COLO829 (cell line): Measurements from ENCODE around the gene CCL27.
A peak's percentile ranks its signal among the peaks of the same experiment; 100 is the strongest.

Experiments used
- DNase-seq: peaks from one replicate; pipeline ENCODE4 v3.0.0; 2012; ENCODE audit warnings: low spot score

Gene CCL27

GRCh38 chr9:34662526-34663302, at the start of gene CCL27:
TSS of gene CCL27 (minus strand) at chr9:34662657. CDS start at chr9:34662633, 24 bp downstream.
- DNase-seq, result no peak

GRCh38 chr9:34712140-34712539, 49.7 kb upstream of the CCL27 start:
- DNase-seq, result no peak

GRCh38 chr9:34710023-34710422, 47.6 kb upstream of the CCL27 start, which contains the start of gene CCL21:
TSS of gene CCL21 (minus strand) at chr9:34710136. CDS start at chr9:34710066, 70 bp downstream.
- DNase-seq, result no peak

- no peak for DNase-seq
Observed at GRCh38 chr9:34709196-34709978, 46.9 kb upstream of the CCL27 start.

DNA sequence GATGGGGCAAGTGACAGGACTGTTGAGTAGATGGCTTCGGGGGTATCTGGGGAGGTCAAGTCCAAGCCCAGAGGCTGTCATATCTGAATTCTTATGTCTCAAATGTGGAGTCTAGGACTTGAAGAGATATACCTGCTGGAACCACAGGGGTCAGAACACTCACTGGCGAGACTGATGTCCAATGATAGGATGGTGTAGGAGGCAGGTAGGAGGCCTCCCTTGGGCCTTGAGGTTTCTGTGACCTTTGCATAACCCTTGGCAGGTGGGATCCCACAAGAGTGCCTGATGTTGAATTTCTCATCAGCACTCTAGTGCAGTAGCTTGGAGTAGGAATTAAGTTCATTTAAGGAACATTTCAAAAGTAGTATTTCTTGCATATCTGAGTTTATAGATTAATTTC, 44.7 kb upstream of the CCL27 start:
- no peak for DNase-seq

DNA sequence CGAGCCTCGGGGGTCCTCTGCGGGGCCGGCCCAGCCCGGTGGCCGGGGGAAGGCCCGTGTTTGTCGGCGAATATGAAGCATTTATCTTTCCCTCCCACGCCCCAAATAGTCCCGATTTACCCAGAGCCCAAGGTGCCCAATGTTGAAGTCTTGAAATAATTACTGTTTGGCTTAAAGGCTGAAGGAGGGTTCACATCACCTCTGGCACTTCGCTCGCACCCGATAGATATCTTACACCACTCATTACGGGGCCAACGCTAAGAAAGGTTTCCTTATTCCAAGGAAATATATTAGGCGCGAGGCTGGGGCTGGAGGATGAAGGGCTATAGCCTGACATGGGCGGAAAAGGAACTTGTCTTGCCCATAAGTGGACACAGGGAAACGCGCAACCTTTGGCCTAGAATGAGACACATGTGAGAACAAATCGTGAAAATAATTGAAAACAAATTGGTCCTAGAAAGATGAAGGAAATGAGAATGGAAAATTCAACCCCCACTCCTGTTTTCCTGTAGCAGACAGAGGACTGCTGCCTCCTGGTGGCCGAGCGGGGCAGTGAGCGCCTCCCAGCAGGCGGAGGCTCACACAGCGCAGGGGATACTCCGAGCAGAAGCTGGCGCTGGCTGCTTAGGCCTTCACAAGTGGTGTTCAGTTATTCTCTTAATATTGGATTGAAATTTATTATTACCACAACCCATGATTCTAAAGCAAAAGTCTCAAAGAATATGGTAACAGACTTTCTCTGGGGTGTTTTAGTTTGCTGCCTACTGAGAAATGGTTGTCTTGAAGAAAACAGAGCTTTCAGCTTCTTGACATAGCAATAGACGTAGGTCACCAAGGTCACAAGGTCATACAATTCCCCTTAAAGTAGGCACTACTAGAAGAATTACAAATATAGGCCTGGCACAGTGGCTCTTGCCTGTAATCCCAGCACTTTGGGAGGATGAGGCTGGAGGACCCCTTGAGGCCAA, 39.6 kb upstream of the CCL27 start:
- DNase-seq, result peak; percentile 87

DNA sequence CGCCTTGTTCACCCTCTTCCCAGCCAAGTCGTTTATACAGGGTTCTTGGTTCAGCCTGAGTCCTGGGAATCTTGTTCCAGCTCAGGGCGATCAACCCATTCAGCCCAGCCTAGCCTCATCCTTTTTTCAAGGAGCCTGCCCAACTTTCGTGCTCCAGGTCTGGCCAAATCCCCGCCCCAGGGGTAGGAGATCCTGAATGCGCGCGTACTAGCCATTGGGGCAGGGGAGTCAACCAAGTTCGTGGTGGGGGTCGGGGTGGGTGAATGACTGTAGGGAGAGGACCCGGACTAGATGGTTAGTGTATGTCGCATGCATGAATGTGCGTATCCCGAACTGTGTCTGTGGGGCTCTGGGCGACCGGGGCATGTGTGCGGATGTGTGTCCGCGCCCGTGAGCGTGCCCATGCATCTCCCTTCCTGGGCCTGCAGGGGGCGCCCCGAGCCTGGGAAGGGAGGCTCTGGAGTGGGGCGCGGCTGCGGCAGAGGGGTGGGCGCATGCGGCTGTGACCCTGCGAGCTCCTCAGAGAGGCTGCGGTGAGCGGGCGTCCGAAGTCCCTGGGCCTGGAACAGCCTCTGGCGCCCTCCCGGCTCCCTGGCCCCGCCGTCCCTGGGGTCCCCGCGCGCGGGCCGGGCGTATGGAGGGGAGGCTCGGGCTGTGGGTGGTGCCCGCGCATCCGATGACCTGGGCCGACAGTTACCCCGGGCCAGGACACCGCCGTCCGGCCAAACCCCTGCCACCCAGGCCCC, 38.7 kb upstream of the CCL27 start:
- peak; percentile 78 for DNase-seq

- DNase-seq, result no peak
Observed at GRCh38 chr9:34694811-34695210, 32.4 kb upstream of the CCL27 start.

GRCh38 chr9:34693560-34693959, 31.1 kb upstream of the CCL27 start:
- DNase-seq, result no peak

GRCh38 chr9:34691936-34692315, 29.5 kb upstream of the CCL27 start:
- DNase-seq, result no peak

DNA sequence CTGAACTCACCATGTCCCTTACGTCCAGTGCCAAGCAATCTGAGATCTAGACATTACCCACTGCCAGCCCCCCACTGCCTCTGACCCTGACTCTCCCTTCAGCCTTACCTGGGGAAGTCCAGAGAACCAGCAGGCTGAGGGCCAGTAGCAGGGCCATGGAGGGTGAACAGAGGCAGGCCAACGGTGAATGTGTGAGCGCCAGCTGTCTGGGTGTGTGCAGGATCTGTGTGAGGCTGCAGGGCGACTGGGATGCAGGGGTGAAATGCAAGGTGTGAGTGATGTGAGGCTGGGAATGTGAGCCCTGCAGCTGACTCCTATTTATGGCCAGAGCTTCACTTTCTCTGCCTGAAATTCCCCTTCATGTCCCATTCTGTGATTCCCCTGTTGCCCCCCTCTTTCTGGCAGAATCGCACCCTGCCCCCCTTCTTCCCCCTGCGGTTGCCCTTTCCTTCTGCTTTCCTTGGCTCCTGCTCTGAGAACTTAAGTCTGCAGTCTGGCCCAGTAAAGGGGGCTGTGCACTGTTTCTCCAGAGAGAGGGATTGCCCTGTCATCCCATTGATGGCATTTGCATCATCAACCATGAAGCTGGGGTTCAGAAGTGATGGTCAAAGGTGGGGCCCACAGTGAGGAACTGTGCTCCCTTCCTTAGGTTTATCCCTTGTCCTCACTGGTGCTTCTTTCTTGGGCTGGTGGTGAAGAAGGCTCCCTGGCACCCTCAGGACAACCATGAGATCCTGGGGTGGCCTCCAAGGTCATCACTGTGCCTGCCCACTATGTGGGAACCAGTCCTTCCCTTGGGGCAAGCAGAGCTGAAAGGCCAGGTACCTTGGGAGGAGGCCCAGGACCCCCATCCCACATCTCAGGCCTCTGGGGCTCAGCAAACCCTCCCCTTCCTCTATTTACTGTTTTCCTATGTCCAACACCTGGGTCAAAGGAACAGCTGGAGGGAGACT, 28.8 kb upstream of the CCL27 start, which contains the start of gene CCL19:
Gene CCL19, minus strand, starts transcription at position 294 of the 953 bp plus-strand sequence. Its CDS starts 137 bp downstream, at position 157.
- DNase-seq, result no peak

DNA sequence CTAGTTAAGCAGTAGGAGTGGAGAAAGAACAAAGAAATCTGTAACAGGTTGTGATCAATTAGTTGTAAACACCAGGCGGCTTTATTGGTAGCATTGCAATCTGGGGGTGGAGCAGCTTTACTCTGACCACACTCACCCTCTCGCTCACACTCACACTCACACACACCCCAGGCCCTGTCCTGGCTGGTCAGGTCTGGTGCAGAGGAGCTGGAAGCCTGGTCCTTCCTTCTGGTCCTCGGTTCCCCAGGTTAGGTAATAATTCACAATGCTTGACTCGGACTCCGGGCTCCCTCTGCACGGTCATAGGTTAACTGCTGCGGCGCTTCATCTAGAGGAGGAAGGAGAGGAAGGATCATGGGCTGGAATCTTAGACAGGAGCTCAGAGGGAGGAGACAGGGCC, 27.1 kb upstream of the CCL27 start:
- no peak for DNase-seq

DNA sequence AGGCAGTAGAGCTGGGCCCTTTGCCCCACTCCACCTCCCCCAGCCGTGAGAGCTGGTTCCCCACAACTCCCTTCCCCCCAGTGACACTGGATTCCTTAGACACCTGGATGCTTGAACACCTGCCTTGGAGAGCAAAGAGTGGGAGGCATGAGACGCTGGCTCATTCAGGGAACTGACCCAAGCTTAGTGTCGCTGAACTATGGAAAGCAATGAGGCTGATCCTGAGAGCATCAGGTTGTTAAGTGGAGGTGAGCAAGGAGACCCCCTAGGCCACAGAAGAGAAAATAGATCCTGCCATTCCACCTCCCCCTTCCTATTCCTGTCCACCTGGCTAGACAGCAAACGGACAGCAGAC, 26.6 kb upstream of the CCL27 start:
- DNase-seq, result no peak

DNA sequence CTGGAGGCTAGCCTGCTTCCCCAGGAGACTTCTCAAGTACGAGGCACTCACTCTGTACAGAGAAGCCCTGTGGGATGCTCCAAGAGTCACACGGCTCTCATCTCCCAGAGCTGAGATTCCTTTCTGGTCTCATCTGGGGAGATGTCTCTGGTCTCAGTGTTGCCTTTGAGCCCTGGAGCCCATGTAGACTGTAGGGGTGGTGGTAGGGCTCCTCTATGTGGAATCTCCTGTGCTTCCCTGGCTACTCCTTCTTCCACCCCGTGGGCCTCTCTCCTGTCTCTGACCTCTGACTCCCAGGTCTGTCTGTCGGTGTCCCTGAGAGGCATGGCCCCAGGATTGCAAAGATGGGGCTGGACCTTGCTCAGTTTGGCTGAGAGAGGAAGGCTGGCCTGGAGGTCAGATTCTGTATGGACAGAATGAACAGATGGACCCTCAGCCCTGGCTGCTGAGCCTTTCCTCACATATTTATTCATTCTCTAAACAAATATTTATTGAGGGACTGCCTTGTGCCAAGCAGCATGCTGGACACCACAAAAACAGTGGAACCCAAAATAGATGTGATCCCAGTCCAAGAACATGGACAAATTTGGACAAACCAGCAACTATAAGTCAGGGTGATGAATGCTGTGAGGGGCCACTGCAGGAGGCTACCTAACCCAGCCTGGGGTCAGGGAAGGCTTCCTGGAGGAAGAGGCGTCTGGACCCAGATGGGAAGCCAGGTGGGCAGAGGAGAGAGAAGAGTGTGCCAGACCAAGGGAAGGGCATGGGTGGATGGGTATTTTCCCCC, 26.1 kb upstream of the CCL27 start:
- no peak for DNase-seq

DNA sequence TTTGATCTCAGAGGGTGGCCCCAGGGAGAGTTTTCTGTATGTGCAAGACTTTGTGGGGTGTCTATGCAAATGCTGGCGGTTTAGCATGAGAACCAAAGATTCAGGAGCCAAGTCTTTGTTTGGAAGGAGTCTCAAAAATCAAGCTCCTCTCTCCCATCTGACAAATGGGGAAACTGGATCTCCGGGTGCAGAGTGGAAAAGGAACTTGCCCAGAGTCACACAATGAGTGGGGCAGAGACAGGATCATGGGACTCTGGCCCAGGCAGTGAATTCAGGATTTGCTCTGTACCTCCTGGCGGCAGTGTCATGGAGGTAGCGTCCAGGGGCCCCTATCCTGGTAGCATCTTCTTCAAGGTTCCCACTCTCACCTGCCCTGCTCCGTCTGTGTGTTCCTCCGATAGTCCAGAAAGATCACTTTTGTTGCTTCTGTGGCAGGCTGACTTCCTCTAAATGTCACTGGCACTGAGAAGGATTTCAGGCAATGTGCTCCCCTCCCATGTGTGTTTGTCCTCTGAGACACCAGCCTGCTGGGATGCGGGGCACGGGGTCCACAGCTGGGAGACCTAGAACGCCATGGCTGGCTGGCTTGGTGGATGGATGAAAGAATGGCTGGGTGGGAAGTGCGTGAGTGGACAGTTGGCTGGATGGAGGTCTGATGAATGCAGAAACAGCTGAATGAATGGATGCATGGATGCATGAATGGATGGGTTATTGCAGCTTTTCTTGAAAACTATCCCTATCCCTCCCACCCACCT, 25.0 kb upstream of the CCL27 start:
- no peak for DNase-seq

DNA sequence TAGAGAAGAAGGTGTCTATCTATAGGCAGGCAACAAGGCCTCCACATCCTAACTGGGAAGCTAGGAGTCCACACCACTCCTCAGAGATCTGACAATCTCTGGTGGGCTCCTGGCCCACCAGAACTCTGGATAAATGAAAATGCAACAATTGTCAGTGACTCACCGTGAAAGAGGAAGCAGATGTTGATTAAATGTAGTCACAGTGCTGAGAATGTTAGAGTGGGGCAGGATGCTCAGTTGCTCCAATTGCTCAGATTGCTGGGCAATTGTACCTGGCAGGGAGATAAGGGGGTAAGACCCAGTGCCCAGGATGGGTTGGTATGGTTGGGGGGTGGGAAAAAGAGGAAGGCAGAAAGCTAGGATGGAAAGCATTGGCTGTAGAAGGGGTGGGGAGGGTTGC, 24.3 kb upstream of the CCL27 start:
- DNase-seq, result no peak

- no peak for DNase-seq
Observed at GRCh38 chr9:34686231-34686630, 23.8 kb upstream of the CCL27 start.

DNA sequence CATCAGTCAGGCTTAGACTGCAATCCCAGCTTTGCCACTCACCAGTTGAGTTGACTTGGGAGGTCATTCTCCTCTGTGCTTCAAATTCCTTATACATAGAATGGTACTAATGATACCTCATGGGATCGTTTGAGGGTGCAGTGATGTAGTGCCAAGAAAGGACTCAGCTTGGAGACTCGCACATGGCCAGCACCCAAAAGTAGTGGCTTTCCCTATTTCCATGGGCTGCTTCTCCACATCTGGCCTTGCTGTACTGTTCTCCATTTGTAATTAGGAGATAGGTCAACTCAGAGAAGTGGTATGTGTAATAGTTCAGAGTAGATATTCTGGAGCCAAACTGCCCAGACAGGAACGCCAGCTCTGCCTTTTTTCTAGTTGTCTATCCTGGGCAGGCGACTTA, 23.1 kb upstream of the CCL27 start:
- DNase-seq, result no peak

DNA sequence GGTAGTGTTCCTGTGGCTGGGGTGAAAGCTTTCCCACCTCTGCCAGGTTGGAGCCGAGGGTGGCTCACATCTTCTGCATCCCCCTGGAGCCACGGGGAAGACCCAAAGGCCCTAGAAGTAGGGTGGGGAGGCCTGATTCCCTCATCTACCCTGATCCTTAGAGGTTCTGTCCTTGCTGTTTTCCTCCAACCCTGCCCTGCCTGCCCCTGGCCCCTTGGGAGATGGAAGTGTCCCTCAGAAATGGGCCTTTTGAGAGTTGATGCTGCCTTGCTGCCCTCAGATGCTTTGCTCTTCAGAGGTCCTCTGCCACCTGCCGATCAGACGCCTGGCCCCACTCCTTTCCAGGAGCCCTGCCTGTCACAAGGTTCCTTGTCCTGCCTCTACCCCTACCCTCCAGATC, 22.4 kb upstream of the CCL27 start:
- no peak for DNase-seq
